ENCODE measurements around the gene STOML1. TPM values are rescaled to one million over a fixed set of nuclear protein-coding genes. Genes with fewer than 3 reads are reported as not detected.

Gene STOML1
- total and polyA plus RNA-seq, 3 donors from 2014 or later, result 18.2 to 25.6 (median 20.1) TPM

DNA sequence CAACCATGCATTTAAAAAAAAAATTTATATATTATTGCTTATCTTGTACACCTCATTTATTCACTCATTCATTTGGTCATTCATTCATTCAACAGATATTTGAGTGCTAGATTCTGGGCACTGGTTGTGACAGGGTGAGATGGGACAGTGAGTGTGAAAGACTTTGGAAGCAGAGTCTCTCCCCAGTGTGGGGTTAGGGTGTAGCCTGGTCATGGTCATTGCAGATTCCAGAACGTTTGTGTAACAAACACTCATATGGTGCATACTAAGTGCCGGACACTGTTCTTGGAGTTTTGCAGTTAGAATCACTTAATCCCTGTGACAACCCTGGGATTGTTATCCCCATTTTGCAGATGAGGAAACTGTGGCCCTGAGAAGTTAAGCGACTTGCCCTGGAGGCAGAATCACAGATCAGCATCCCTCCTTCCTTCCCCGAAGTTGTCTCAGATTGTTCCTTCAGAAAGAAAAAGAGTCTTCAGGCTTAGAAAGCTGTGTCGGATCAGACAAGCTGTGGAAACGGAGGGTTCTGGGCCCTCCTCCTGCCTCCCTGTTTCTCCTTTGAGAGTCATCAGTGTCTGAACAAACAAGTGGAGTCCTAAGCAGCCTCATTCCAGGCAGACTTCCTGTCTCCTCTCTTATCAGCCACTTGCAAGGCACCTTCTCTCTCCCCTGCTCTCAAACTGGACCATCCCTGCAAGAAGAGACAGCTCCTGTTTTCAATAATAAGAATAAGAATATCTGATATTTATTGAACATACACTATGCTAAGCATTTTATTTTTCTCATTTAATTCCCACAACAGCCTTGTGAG lies 59.5 kb downstream of the STOML1 start:
- no peak overlapping the region for H3K27ac ChIP-seq
- no peaks in the 10 kb centered on the region for H3K36me3 ChIP-seq (ENCODE audit: low read depth, missing control alignments)
- no peaks in the 10 kb centered on the region for H3K27me3 ChIP-seq
- peaks cover 9% of the 10 kb centered on the region for H3K4me1 ChIP-seq
- WGBS, 2 donors, result 69 to 89% methylated on average over 6 of the region's 6 CpGs
- H3K4me3 ChIP-seq, result no peak overlapping the region
- TF ChIP-seq POLR2A (IDR thresholded peaks at IDR 0.05), result no peak
- TF ChIP-seq, protein P1, sequence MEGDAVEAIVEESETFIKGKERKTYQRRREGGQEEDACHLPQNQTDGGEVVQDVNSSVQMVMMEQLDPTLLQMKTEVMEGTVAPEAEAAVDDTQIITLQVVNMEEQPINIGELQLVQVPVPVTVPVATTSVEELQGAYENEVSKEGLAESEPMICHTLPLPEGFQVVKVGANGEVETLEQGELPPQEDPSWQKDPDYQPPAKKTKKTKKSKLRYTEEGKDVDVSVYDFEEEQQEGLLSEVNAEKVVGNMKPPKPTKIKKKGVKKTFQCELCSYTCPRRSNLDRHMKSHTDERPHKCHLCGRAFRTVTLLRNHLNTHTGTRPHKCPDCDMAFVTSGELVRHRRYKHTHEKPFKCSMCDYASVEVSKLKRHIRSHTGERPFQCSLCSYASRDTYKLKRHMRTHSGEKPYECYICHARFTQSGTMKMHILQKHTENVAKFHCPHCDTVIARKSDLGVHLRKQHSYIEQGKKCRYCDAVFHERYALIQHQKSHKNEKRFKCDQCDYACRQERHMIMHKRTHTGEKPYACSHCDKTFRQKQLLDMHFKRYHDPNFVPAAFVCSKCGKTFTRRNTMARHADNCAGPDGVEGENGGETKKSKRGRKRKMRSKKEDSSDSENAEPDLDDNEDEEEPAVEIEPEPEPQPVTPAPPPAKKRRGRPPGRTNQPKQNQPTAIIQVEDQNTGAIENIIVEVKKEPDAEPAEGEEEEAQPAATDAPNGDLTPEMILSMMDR (IDR thresholded peaks at IDR 0.05), result no peak
- no peaks in the 10 kb centered on the region for H3K9me3 ChIP-seq
- intact Hi-C loops (cut with DNase I; ENCODE audit: low total_unique reads), result no loop called here
- DNase-seq, result no peak

DNA sequence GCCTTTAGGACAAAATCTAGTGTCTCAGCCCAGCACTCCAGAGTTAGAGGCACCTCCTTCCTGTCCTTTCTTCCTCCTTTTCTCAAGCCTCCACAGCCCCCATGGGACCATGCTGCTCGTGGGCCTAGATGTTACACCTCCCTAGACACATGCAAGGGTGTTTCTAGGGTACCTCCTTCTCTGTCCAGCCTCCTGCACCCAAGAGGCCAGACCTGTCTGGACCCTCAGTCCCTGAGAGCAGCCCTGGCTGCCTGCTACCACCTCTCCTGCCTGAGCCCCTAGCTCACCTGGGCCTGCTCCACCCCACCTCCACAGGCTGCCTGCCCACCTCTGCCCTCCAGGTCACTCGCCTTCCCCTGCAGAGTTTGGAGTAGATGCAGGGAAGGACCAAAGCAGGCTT lies 60.7 kb downstream of the STOML1 start:
- H3K27me3 ChIP-seq, result no peaks in the 10 kb centered on the region
- H3K9me3 ChIP-seq, result no peaks in the 10 kb centered on the region
- intact Hi-C loops (cut with DNase I; ENCODE audit: low total_unique reads), result no loop called here
- no peak overlapping the region for H3K4me3 ChIP-seq
- 75 to 88% methylated on average over 1 to 2 of the region's 2 CpGs for WGBS, 2 donors
- H3K4me1 ChIP-seq, result peaks cover 11% of the 10 kb centered on the region
- TF ChIP-seq, protein P1 (IDR thresholded peaks at IDR 0.05), result no peak
- no peak for TF ChIP-seq POLR2A (IDR thresholded peaks at IDR 0.05)
- no peaks in the 10 kb centered on the region for H3K36me3 ChIP-seq (ENCODE audit: low read depth, missing control alignments)
- H3K27ac ChIP-seq, result no peak overlapping the region
- no peak for DNase-seq

DNA sequence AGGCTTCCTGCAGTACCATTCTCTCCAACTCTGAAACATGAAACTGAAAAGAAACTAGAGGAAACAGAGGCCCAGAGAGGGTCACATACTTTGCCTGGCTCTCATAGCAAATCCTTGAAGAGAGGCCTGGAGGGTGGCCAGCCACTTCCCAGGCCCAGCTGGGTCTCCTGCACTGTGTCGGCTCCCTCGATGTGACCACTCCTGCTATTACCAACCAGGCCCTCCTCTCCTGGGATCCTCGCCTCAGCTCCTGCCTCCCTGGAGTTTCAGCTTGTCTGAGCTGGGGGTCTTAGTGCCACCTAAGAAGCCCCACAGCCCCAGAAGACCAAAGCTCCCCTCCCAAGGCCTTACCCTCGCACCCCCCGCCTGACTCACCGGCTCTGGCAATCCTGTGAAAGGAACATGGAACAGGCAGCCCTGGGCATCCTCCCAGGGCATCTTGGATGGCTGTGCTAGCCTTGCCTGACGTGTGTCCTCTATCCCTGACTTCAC lies 61.3 kb downstream of the STOML1 start:
- TF ChIP-seq, protein P1 (IDR thresholded peaks at IDR 0.05), result no peak
- TF ChIP-seq POLR2A (IDR thresholded peaks at IDR 0.05), result no peak
- 86 to 92% methylated on average over 4 to 7 of the region's 7 CpGs for WGBS, 2 donors

DNA sequence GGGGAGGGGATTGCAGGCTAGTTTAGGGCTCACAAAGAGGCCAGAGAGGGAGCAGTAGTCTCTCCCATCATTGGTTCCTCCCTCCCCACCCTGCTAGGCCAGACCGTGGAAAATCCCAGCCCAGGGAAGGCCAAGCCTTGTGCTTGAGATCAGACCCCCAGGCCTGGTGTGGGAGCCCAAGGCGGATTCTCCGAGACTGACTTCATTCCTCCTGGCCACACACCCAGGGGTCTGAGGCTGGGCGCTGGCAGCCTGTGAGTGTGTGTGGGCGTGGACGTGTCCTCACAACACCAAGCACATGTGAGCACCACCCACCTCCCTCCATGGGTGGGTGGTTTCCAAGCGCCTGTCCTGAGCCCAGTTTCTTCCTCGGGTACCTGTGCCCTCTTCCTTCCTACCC lies 61.7 kb downstream of the STOML1 start:
- WGBS, 2 donors, result 67 to 77% methylated on average over 3 to 8 of the region's 8 CpGs
- TF ChIP-seq, protein P1 (IDR thresholded peaks at IDR 0.05), result no peak
- TF ChIP-seq POLR2A (IDR thresholded peaks at IDR 0.05), result no peak
- Histone ChIP-seq H3K4me1 (peaks cover 9% of the 10 kb centered on the region), H3K36me3 (ENCODE audit: low read depth, missing control alignments) (no peaks in the 10 kb centered on the region), H3K27me3 (no peaks in the 10 kb centered on the region), H3K4me3 (no peak overlapping the region), H3K9me3 (no peaks in the 10 kb centered on the region), H3K27ac (no peak overlapping the region)
- no peak for DNase-seq
- intact Hi-C loops (cut with DNase I; ENCODE audit: low total_unique reads), result no loop called here

More for the DNA sequence above, 61.3 kb downstream of the STOML1 start:
- Histone ChIP-seq H3K4me3 (no peak overlapping the region), H3K27me3 (no peaks in the 10 kb centered on the region), H3K36me3 (ENCODE audit: low read depth, missing control alignments) (no peaks in the 10 kb centered on the region), H3K27ac (no peak overlapping the region), H3K9me3 (no peaks in the 10 kb centered on the region), H3K4me1 (peaks cover 9% of the 10 kb centered on the region)
- intact Hi-C loops (cut with DNase I; ENCODE audit: low total_unique reads), result no loop called here
- DNase-seq, result no peak
